OCI-LY3 (cell line): ENCODE results near the gene DGKB.

Experiments used
- H2AFZ ChIP-seq: fragments of 200-600, 300-600 bp; shearing (Covaris generic); 2 replicates; pipeline ENCODE4 v1.6.0; 2014; ENCODE audit warnings: antibody characterized with exemption, low read depth, low read length
- H3K27ac ChIP-seq: fragments of 200-600, 300-600 bp; sonication (generic); 2 replicates; pipeline ENCODE4 v1.5.1; 2014; ENCODE audit warnings: mild to moderate bottlenecking, low read length, moderate library complexity, mixed read lengths
- H3K27me3 ChIP-seq: fragments of 200-600, 300-600 bp; sonication (generic); 2 replicates; pipeline ENCODE4 v1.6.1; 2014; ENCODE audit warnings: low read depth, low read length, mixed read lengths
- H3K36me3 ChIP-seq: fragments of 200-600, 300-600 bp; sonication (generic); replicated peaks from 2 replicates; pipeline ENCODE3; 2014; ENCODE audit warnings: low read depth, low read length, mixed read lengths
- H3K4me1 ChIP-seq: fragments of 300-600, 200-600 bp; sonication (generic); 2 replicates; pipeline ENCODE4 v1.6.1; 2014; ENCODE audit warnings: low read length, mixed read lengths
- H3K4me2 ChIP-seq: fragments of 200-600, 300-600 bp; sonication (generic); 2 replicates; pipeline ENCODE4 v1.6.1; 2014; ENCODE audit warnings: low read length, mixed read lengths
- H3K4me3 ChIP-seq: fragments of 300-600, 200-600 bp; sonication (generic); 2 replicates; pipeline ENCODE4 v1.5.1; 2014; ENCODE audit warnings: antibody characterized with exemption, mild to moderate bottlenecking, low read length, moderate library complexity
- H3K79me2 ChIP-seq: fragments of 300-600, 200-600 bp; shearing (Covaris generic); 2 replicates; pipeline ENCODE4 v1.6.1; 2014; ENCODE audit warnings: mild to moderate bottlenecking, low read length, mixed read lengths
- H3K9ac ChIP-seq: fragments of 300-600, 200-600 bp; shearing (Covaris generic); 2 replicates; pipeline ENCODE4 v1.6.0; 2014; ENCODE audit warnings: mild to moderate bottlenecking, low read length, moderate library complexity
- H3K9me3 ChIP-seq: fragments of 200-600, 300-600 bp; shearing (Covaris generic); 2 replicates; pipeline ENCODE4 v1.6.1; 2014; ENCODE audit warnings: low read length, mixed read lengths; ENCODE audit not compliant: insufficient read depth
- H4K20me1 ChIP-seq: fragments of 200-600, 300-600 bp; sonication (generic); 2 replicates; pipeline ENCODE4 v1.6.1; 2016; ENCODE audit warnings: low read length, mixed read lengths; ENCODE audit not compliant: insufficient read depth
- CTCF ChIP-seq: fragments of 200-600, 300-600 bp; sonication (generic); IDR thresholded peaks from 2 replicates; pipeline ENCODE4 v1.5.1; 2014; ENCODE audit warnings: antibody characterized with exemption, low read length, low read depth
- EZH2phosphoT487 ChIP-seq: fragments of 200-600 bp; shearing (Covaris generic); IDR thresholded peaks from 2 replicates; pipeline ENCODE4 v1.6.1; 2018; ENCODE audit warnings: antibody characterized with exemption, mixed run types, low read depth

Gene DGKB

GRCh38 chr7:14687241-14687640, 215.3 kb downstream of the DGKB start:
- TF ChIP-seq EZH2phosphoT487 (no peak), CTCF (no peak)
- Histone ChIP-seq H3K9me3 (no peaks in the 10 kb centered on the region), H3K4me2 (no peak overlapping the region), H3K79me2 (no peaks in the 10 kb centered on the region), H3K4me3 (no peak overlapping the region), H3K27me3 (no peaks in the 10 kb centered on the region), H2AFZ (no peak overlapping the region), H3K9ac (no peak overlapping the region), H3K4me1 (peaks cover 38% of the 10 kb centered on the region), H3K36me3 (no peaks in the 10 kb centered on the region), H4K20me1 (no peaks in the 10 kb centered on the region), H3K27ac (no peak overlapping the region)

- Histone ChIP-seq H4K20me1 (no peaks in the 10 kb centered on the region), H3K9ac (no peak overlapping the region), H3K9me3 (no peaks in the 10 kb centered on the region), H3K4me3 (no peak overlapping the region), H3K36me3 (no peaks in the 10 kb centered on the region), H3K27me3 (no peaks in the 10 kb centered on the region), H3K4me2 (no peak overlapping the region), H3K79me2 (no peaks in the 10 kb centered on the region), H3K4me1 (peaks cover 24% of the 10 kb centered on the region), H3K27ac (no peak overlapping the region), H2AFZ (no peak overlapping the region)
- TF ChIP-seq EZH2phosphoT487, result no peak
- TF ChIP-seq CTCF, result no peak
Measured at GRCh38 chr7:14685167-14685566, 217.4 kb downstream of the DGKB start.

- H3K4me1 ChIP-seq, result peaks cover 9% of the 10 kb centered on the region
- H3K4me2 ChIP-seq, result no peak overlapping the region
- H2AFZ ChIP-seq, result no peak overlapping the region
- TF ChIP-seq CTCF (no peak), EZH2phosphoT487 (no peak)
- no peaks in the 10 kb centered on the region for H3K27me3 ChIP-seq
- no peaks in the 10 kb centered on the region for H4K20me1 ChIP-seq
- H3K9me3 ChIP-seq, result no peaks in the 10 kb centered on the region
- no peak overlapping the region for H3K27ac ChIP-seq
- H3K4me3 ChIP-seq, result no peak overlapping the region
- no peak overlapping the region for H3K9ac ChIP-seq
- no peaks in the 10 kb centered on the region for H3K36me3 ChIP-seq
- H3K79me2 ChIP-seq, result no peaks in the 10 kb centered on the region
Measured at GRCh38 chr7:14682910-14683465, 219.6 kb downstream of the DGKB start.

- Histone ChIP-seq H3K9me3 (no peaks in the 10 kb centered on the region), H3K27me3 (no peaks in the 10 kb centered on the region), H3K9ac (no peak overlapping the region), H3K4me3 (no peak overlapping the region), H3K79me2 (no peaks in the 10 kb centered on the region), H3K27ac (no peak overlapping the region), H3K4me1 (no peaks in the 10 kb centered on the region), H4K20me1 (no peaks in the 10 kb centered on the region), H3K36me3 (no peaks in the 10 kb centered on the region), H3K4me2 (no peak overlapping the region), H2AFZ (no peak overlapping the region)
- no peak for TF ChIP-seq EZH2phosphoT487
- no peak for TF ChIP-seq CTCF
Measured at GRCh38 chr7:14676896-14677295, 225.7 kb downstream of the DGKB start.
